Measurements from ENCODE around the gene NRCAM. TPM values are rescaled to one million over a fixed set of nuclear protein-coding genes. Genes with fewer than 3 reads are reported as not detected.

NRCAM gene
- total and polyA plus RNA-seq, 4 donors, result 0.17 to 3.2 (median 0.64) TPM

GRCh38 chr7:108503112-108504026 lies 47.1 kb upstream of the NRCAM start (continued):
- TF ChIP-seq CTCF (IDR thresholded peaks at IDR 0.05; ENCODE audit: low read depth, low read length, missing input control), result no peak

DNA sequence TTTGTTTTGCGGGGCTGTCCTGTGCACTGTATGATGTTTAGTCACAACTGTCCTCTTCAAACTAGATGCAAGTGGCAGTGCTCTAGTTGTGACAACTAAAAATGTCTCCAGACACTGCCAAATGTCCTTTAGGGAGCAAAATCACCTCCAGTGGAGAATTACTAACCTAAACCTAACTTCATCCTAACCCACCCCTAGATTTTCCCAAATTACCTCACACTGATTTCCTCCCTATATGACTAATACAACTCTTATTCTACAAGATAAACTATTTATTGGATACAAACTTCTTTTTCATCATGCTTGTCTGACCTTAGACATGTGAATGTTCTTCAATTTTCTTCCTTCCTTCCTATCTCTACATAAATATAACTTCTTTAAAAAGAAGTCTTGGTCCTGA lies 43.3 kb upstream of the NRCAM start:
- TF ChIP-seq SP1 (IDR thresholded peaks at IDR 0.05) (no peak), YY1 (IDR thresholded peaks at IDR 0.05) (no peak), TAF1 (conservative IDR thresholded peaks at IDR 0.05) (no peak), GABPA (IDR thresholded peaks at IDR 0.05 in 1 of 2, conservative IDR thresholded peaks at IDR 0.05 in 1 of 2) (no peak), JUND (IDR thresholded peaks at IDR 0.05) (no peak), FOXA1 (IDR thresholded peaks at IDR 0.05) (no peak), HNF4A (conservative IDR thresholded peaks at IDR 0.05) (no peak)
- TF ChIP-seq, protein P1, sequence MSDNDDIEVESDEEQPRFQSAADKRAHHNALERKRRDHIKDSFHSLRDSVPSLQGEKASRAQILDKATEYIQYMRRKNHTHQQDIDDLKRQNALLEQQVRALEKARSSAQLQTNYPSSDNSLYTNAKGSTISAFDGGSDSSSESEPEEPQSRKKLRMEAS (IDR thresholded peaks at IDR 0.05), result no peak
- TF ChIP-seq, protein P2, sequence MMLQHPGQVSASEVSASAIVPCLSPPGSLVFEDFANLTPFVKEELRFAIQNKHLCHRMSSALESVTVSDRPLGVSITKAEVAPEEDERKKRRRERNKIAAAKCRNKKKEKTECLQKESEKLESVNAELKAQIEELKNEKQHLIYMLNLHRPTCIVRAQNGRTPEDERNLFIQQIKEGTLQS (IDR thresholded peaks at IDR 0.05), result no peak
- H3K4me1 ChIP-seq (ENCODE audit: control insufficient read depth in 4 of 4, insufficient read depth in 4 of 4, low read length in 3 of 4), result no peaks in the 10 kb centered on the region
- no peaks in the 10 kb centered on the region for H3K27me3 ChIP-seq (ENCODE audit: control insufficient read depth in 4 of 4, insufficient read depth in 4 of 4, low read length in 3 of 4)
- DNase-seq (ENCODE audit: low spot score), result no peak
- peaks cover 3 to 32% (median 14%) of the 10 kb centered on the region in 4 donors for H3K36me3 ChIP-seq (ENCODE audit: control insufficient read depth in 4 of 4, insufficient read depth in 3 of 4, low read depth in 1 of 4, low read length in 3 of 4)
- no peaks in the 10 kb centered on the region for H3K9me3 ChIP-seq (ENCODE audit: control insufficient read depth in 4 of 4, low read length in 3 of 4)
- no peak overlapping the region for H3K4me3 ChIP-seq (ENCODE audit: low read depth in 1 of 3, low read length in 3 of 3)
- WGBS, result 98% methylated on average over 1 of the region's 1 CpG
- H3K27ac ChIP-seq (ENCODE audit: low read depth in 1 of 2, low read length in 2 of 2), result no peak overlapping the region
- H3K9ac ChIP-seq (ENCODE audit: low read depth in 1 of 2, low read length in 2 of 2), result no peak overlapping the region

DNA sequence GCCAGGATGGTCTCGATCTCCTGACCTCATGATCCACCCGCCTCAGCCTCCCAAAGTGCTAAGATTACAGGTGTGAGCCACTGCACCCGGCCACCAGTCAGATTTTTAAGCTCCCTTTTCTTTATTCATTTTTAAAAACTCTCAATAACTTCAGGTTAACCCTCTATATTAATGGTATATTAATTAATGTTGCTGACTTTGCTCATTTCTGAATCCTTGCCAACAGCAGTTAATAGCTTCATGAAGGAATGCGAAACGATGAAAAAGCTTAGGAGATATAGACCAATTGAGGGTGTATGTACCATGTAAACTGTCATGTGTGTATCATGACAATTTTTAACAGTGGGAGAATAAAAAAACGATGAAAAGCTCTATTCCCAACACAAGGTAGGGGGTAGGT lies 42.2 kb upstream of the NRCAM start:
- Histone ChIP-seq H3K36me3 (ENCODE audit: control insufficient read depth in 4 of 4, insufficient read depth in 3 of 4, low read depth in 1 of 4, low read length in 3 of 4) (peaks cover 5 to 36% (median 17%) of the 10 kb centered on the region in 4 donors), H3K9me3 (ENCODE audit: control insufficient read depth in 4 of 4, low read length in 3 of 4) (no peaks in the 10 kb centered on the region), H3K4me3 (ENCODE audit: low read depth in 1 of 3, low read length in 3 of 3) (no peak overlapping the region), H3K27me3 (ENCODE audit: control insufficient read depth in 4 of 4, insufficient read depth in 4 of 4, low read length in 3 of 4) (no peaks in the 10 kb centered on the region), H3K4me1 (ENCODE audit: control insufficient read depth in 4 of 4, insufficient read depth in 4 of 4, low read length in 3 of 4) (no peaks in the 10 kb centered on the region), H3K9ac (ENCODE audit: low read depth in 1 of 2, low read length in 2 of 2) (no peak overlapping the region), H3K27ac (ENCODE audit: low read depth in 1 of 2, low read length in 2 of 2) (no peak overlapping the region)
- DNase-seq (ENCODE audit: low spot score), result no peak
- WGBS, result 92% methylated on average over 6 of the region's 6 CpGs
- TF ChIP-seq RXRA (IDR thresholded peaks at IDR 0.05) (no peak), HNF4G (IDR thresholded peaks at IDR 0.05) (no peak), EGR1 (IDR thresholded peaks at IDR 0.05; ENCODE audit: low read depth in 2 of 2) (no peak), SP1 (IDR thresholded peaks at IDR 0.05) (no peak), FOXA1 (IDR thresholded peaks at IDR 0.05) (no peak), RAD21 (IDR thresholded peaks at IDR 0.05) (no peak), REST (IDR thresholded peaks at IDR 0.05) (no peak), HNF4A (conservative IDR thresholded peaks at IDR 0.05) (no peak), JUND (IDR thresholded peaks at IDR 0.05) (no peak), TAF1 (conservative IDR thresholded peaks at IDR 0.05) (no peak), NR2F2 (IDR thresholded peaks at IDR 0.05) (no peak), ZBTB33 (IDR thresholded peaks at IDR 0.05) (no peak), YY1 (IDR thresholded peaks at IDR 0.05) (no peak), GABPA (IDR thresholded peaks at IDR 0.05 in 1 of 2, conservative IDR thresholded peaks at IDR 0.05 in 1 of 2) (no peak)
- TF ChIP-seq, protein P1 (IDR thresholded peaks at IDR 0.05), result no peak

Measured in liver (tissue), 9 donors.